HG03457 (cell line): ENCODE results near the gene FOXN3.
"Not testable (repeated sequence)": the region's sequence is repeated elsewhere in the genome, so short reads cannot be mapped to it uniquely, and the experiment has no call there.

Experiments used
- ATAC-seq: cut with Tn5 transposase; IDR thresholded peaks from one replicate; pipeline ENCODE4 v1.9.1; 2021; ENCODE audit warnings: moderate number of reproducible peaks; ENCODE audit not compliant: unreplicated experiment

Gene FOXN3

DNA sequence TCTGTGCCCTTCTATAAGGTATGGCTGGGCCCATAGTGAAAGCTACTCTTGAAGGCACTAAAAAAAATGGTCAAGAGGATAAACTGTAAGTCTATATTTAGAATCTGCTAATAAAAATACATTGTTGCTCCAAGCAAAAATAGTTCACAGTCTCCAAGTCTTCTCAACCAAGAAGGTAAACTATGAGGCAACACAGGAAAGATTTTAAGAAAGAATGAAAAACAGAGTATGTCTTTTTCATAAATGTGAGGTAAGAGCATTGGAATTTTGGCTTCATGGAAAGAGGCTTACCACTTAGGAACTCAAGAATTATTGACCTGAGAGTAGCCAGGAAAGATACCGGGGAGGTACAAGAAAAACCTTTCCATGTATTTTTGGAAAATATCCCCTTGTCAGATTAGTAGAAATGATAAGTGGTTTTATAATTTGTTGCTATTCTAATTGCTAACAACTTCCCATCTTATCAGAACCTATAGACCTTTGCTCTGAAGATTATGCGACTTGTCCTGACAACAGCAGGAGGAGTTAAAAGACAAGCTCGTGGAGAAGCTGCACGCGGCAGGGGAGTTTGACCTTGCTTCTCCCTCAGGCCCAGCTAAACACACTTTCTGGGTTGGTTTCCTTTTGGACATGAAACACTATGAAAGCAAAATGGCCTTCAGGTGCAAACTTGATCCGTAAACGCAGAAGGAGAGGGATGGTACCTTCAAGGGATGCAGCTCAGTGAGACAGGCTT lies 238.1 kb downstream of the FOXN3 start:
- no peak for ATAC-seq

DNA sequence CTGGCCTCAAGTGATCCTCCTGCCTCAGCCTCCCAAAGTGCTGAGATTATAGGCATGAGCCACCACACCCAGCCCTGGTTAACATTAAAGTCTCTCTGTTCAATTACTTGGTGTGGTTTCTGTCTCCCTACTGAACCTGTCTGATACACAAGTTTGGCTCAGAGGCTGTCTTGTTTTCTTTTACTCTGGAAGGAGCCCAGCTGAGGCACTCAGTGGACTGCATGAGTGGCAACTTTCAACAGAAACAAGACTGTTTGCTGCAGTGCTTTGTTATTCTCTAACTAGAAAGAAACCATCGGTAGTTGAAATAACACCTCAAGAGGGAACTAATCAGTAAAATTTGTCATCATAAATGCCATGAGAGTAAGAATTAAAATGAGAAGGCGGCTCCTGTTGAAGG lies 238.7 kb downstream of the FOXN3 start:
- ATAC-seq, result no peak

DNA sequence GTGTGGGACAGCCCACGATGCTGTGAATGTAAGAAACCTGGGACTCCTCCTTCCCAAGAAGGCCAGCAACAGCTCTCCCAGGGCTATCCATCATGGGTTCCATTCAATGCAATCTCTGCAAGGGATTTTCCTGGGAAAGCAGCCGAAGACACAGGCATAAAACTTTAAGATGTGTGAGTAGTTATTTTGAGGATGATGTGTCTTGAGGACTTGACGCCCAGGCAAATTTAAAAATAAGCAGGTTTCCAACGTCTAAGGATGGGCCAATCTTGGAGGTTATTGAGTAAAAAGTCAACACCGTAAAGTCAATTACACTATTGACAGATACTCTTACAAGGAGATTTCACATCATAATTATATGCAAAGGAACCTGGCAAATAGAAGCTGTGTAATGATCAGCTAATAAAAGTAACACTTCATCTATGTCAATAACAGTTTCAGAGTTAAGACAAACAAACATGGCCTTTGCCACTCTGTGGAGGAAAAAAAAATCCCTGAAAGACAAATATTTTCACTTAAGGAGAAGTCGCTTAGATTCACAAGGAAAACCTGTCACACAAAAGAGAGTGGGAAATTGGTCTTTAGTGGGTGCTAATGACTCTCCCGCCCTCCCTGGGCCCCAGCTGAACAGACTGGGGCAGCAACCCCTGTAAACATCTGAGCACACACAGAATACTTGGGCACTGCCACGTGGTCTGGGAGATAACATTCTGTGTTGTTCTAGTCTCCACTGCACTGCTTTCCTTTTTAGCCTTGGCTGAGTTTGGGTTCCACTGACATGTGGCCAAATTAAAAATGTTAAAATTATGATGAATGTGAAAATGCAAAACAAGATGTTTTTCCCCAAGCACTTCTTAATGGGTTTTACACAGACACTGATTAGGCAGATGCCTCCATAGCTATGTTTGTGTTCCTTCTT lies 240.9 kb downstream of the FOXN3 start:
- no peak for ATAC-seq

DNA sequence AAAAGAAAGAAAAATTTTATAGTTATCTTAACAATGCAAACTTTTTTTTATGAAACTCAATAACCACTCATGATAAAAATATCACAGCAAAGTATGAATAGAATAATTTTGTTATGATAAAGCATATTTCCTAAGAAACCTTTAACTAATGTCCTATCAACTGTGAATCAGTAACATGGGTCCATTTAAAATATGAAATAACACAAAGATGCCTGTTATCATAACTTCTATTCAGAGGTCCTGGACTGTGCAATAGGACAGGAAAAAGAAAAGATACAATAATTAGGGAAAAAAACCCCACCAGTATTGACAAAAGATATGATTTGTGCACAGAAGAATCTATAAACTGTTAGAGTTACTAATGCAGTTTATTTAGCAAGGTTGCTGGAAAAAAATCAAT lies 245.4 kb downstream of the FOXN3 start:
- no peak for ATAC-seq

DNA sequence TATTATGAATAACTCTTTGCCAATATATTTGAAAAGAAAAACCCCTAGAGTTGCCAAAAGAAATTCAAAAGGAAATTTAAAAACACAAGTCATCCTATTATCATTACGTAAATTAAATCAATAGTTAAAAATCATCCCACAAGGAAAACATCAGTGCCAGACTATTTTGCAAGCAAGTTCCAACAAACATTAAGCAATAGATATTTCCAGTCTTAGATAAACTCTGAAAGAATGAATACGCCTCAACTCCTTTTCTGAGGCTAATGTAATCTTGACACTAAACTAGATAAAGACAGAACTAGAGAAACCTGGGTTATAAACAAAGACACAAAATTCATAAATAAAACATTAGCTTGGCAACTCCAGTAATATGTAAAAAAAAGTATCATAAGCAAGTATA lies 245.9 kb downstream of the FOXN3 start:
- ATAC-seq, result no peak

DNA sequence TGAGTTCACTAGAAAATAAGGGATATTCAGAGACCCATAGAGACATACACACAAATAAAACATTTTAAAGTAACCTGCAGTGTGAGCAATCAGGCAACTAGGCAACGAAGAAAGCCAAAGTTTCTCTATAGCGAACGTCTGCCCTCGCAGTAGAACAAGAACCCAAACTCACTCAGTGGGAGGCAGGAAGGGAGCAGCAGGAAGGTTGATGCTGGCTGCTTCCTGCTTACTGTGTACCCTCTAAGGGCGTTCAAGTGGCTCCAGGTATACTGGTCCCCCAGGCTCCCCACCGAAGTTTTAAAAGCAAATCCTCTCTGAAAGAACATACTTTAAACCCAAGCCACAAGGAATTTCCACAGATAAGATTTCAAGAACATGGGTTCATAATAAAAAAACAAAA lies 249.3 kb downstream of the FOXN3 start:
- ATAC-seq, result no peak

DNA sequence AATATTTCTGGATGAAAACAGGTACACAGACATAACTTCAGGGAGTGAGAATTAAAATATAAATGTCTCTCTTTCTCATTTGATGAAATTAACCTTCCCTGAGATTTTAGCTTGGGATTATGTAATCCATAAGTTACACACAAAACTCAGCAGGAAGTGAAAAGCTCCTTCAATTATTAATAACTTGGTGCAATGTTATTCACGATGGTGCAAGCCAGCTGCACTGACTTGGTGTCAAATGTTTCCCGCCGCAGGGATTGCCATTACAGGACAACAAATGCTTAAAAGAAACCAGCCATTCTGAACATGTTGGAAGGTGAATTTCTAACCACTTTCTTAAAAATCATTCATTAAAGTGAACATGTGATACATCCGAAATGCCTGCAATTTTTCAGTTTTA lies 250.4 kb downstream of the FOXN3 start:
- ATAC-seq, result no peak

DNA sequence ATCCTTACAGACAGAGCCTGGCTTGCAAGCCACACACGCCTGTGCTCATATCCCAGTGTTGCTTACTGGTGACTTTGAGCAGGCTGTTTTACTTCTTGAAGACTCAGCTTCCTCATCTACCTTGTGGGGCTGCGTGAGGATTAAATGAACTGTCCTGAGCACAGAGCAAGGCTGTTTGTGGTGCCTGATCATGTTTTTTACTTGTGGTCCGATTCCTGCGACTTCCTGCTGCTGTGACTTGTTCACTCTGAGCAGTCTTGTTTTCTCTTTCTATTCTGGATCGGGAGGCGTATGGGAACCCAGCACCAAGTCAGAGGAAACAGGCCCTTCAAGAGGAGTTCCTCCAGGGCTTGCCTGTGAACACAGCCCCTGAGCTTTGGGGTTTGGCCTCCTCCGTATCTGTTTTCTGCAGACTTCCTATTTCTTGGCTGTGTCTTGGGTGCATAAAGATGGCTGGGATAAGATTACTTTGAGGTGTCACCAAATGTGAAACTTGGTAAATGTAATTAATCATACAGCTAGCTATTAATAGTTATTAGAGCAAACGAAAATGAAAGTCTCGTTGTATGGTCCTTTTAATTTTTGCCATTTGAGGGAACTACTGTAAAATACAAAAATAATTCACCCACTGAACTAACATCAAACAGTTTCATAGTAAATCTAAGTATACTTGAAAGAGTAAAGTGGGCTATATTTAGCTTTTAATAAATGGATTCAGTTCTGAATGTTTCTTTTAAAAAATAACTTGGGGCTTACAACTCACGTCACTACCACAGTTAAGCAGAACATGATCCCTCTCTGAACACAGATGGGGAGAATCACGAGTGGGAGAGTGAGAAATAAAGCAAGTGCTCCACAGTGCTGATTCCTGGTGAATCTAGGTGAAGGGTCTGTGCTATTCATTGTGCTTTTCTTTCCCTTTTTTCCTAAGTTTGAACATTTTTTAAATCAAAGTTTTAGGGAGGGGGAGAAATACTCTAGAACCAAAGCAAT lies 251.5 kb downstream of the FOXN3 start:
- ATAC-seq, result peak; percentile 67

DNA sequence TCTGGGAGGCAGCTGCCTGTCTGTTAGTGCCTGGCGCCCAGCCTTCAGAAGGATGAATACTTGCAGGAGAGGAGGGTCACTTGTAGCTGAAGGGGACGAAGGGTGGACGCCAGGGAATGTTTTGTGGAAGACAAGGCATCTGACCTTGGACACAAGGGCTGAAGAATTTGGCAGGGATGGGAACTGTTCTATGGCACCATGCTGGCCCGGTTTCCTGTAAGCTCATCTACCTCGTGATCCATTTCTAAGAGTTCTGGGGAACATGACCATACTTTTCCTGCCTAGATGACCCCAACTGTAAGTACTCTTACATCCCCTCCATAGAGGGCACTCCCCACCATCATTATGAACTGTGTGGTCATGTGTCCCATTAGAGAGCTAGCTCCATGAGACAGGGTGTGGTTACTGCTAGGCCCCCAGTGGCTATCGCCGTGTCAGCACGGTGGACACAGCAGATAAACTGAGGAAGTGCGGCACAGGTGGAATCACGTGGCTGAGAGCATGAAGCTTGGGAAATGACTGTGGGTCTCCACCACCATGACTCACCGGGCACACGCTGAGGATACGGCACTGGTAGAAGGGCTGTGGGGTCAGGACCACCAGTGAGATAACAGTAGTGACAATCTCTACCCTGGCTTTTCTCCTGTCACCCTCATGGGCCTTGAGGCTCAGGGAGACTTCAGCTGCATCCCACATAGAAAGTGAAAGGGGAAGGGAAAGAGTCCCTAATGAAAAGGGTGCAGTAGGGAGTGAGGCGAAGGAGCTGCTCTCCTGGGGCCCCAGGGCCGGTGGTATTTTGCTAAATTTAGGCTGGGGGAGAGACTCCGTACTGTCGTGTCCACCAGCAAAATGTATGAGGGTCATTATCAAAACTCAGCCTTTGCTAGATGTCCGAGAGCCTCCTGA lies 252.6 kb downstream of the FOXN3 start:
- ATAC-seq, result no peak

DNA sequence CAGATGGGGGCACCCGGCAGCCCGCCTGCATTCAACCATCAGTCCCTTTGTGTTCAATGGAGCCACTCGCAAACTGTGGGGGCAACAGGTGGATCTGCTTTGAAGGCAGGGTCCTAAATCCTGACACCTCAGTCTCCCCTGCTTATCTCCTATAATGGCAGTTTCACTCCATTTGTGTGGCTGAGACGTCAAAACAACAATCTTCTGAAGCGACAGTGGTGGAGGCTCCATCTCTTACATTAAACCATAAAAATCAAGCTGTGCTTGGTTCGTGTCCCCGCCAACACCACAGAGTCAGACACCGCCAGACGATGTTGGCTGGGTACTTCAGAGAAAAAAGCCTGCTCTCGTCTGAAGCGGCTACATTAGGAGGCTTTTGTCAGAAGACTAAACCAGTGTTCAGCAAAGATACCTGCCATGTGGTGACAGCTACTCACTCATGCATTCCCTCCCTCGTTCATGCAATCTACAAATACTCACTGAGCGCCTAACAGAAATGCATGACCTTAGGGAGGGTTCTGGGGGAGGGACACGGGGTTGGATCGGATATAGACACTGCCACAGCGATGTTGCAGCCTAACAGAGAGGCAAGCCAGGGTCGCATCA lies 253.9 kb downstream of the FOXN3 start:
- no peak for ATAC-seq

DNA sequence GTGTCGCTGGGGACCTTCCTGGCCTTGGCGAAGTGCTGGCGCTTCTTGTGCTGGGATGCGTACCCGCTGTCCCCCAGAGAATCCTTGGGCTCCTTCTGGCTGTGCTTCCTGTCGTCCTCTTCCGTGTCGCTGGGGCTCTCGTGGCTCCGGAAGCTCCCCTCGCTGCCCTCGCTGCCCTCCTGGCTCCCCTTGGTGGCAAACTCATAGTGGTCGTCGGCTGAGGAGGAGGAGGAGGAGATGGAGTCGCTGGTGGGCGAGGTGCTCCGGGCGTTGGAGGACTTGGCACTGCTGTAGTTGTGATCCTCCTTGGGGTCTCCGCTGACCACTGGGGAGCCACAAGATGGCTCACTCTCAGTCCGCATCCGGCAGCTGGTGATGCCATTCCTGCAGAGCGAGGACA lies 254.4 kb downstream of the FOXN3 start:
- no peak for ATAC-seq

DNA sequence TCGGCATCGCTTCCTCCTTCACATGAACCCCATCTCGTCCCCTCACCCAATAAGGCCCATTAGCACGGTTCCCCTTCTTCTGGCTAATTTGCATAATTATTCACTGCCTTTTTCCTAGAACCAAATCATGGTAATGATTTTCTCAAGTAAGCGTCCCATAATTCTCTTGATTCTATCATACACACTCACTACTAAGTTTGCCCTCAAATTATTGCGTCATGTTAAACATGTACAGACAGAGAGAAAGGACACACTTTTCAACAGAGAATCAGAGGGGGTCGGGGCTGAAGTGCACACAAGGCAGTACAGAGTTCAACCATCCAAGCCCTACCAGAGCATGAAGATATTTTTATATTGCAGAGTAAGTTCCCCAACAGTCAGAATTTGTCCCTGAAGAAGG lies 256.6 kb downstream of the FOXN3 start:
- no peak for ATAC-seq

DNA sequence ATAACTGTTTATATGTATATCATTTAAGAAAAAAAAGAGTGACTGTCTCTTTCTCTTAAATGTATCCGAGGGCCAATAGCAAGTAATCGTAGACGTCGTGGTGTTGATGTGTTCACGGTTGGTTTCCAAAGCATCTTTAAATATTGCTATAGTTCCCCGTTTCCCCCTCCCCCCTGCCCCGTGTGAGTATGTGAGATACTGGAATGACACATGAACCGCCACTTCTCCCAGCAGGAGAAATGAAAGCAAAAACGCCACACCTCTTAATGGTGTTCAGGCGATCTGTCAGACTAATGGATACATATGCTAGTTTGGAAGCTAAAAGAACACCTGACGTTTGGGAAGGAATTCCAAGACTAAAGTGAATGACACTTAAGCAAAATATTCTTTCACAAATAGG lies 258.3 kb downstream of the FOXN3 start:
- ATAC-seq, result no peak

DNA sequence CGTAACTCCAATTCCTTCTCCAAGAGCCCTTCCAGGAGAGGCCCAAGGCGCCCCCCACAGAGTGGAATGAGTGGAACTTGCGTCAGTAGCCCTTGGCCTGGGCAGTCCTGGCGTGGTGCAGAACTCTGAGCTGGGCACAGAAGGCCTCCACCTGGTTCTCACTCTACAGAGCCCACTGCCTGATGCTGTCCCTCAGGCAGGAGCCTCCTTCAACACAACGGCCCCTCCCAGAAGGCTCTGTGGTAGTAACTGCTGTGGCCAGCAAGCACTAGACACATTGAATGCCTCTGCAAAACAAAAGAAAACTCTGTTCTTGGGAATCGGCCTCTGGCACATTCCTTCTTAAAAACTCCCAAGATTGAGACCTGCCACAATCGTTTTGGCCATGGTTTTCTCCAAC lies 258.9 kb downstream of the FOXN3 start:
- not testable (repeated sequence) for ATAC-seq

DNA sequence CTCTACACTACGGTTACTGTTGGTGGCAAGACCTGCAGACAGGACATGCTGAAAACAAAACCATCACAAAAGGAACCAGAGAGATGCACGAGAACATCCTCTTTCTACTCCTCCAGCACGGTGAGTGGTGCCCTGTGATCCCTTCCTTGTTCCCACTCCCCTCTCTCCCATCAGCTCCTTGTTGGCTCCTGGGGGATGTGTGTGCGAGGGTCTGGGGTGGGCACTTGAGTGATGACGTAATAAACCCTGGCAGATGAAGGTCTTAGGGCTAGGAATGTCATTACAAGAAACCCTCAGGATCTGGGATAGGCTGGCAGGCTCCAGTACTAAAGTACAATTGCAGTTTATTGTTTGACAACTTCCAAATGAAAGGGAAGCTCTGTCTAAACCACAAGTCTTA lies 261.5 kb downstream of the FOXN3 start:
- no peak for ATAC-seq

DNA sequence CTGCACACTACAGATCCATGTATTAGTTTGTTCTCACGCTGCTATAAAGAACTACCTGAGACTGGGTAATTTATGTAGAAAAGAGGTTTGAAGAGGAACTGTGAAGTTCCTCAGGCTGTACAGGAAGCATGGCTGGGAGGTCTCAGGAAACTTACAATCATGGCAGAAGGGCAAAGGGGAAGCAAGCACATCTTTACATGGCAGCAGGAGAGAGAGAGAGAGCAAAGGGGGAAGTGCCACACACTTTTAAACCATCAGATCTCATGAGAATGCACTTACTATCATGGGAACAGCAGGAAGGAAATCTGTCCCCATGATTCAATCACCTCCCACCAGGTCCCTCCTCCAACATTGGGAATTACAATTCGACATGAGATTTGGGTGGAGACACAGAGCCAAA lies 265.3 kb downstream of the FOXN3 start:
- not testable (repeated sequence) for ATAC-seq

DNA sequence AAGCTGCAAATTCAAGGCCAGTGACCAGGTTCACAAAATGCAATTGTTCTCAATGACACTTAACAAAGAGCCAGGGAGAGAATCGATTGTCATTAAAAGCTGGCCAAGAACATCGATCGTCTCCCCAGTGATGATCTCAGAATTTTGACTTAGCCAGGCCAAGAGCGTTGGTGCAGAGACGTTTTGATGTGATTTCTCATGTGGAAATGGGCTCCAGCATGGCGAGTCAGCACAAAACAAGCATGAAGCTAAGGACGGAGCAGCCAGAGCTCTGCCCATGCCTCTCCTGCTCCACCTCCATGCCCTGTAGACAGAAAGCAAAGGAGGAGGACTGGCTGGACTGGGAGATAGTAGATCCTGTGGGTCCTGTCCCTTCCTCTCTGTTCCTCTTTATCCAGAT lies 270.8 kb downstream of the FOXN3 start:
- ATAC-seq, result no peak

DNA sequence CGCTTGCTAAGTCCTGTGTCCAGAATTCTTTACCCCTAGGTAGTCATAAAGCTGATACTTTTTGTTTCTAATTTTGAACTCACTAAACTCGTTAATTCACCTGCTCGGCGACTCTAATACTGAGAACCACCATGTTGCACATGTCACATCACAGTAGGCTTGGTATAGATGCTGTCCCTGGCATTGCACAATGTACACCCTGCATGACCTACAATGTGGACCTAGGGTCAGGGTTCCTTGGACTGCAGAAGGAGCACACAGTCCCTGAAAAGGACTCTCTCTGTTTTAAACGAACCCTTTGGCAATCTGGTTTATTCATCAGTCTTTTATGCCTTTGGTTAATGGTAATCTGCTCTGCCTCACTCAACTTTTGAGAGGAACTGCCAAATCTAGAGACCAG lies 272.4 kb downstream of the FOXN3 start:
- ATAC-seq, result no peak

DNA sequence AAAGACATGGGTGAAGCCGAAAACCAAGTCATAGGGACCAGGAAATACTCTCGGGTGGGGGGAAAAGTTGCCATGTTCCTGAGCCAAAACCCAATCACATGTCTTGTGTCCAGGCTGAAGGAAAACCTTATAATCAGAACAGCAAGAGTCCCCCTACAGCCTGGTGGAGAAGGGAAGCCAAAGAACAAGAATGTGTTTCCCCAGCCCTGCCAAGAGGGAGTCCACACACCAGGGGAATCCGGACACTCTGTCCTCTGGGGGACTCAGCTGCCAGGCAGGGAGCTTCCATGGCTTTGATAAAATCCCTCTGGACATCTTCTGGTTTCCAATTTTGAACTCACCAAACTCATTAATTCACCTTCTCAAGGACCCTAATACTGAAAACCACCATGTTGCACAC lies 273.0 kb downstream of the FOXN3 start:
- no peak for ATAC-seq

DNA sequence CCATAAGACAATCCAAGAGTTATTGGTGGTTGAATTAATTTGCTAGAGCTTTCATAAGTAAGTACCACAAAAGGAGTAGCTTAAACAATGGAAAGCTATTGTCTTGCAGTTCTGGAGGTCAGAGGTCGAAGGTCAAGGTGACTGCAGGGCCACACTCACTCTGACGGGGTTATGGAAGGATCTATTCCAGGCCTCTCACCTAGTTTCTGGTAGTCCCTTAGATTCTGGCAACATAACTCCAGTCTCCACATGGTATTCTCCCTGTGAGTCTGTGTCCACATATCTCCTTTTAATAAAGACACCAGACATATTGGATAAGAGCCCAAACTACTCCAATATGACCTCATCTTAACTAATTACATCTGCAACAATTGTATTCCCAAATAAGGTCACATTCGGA lies 273.4 kb downstream of the FOXN3 start:
- ATAC-seq, result no peak
